ENCODE data around the gene TEDC1.

TEDC1 gene

DNA sequence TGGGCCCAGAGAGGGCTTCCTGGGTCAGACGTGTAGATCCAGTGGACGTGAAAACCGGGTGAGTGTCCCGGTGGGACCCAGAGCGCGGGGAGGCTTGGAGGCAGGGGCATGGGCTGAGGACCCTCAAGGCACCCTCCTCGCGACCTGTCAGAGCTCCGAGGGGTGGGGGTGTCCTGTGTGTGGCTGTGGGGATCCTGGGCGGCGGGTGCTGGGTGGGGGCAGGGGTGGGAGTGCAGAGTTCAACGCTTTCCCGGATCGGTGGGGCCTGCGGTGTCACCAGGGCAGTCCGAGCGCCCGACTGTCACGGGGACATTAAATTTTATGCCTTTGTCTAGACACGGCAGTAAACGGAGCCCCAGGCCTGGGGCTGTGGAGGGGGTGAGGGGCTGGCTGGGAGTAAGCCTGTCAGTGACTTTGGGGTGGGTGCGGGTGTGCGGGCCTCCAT is 36.4 kb downstream of the TEDC1 start:
- no peak for DNase-seq

DNA sequence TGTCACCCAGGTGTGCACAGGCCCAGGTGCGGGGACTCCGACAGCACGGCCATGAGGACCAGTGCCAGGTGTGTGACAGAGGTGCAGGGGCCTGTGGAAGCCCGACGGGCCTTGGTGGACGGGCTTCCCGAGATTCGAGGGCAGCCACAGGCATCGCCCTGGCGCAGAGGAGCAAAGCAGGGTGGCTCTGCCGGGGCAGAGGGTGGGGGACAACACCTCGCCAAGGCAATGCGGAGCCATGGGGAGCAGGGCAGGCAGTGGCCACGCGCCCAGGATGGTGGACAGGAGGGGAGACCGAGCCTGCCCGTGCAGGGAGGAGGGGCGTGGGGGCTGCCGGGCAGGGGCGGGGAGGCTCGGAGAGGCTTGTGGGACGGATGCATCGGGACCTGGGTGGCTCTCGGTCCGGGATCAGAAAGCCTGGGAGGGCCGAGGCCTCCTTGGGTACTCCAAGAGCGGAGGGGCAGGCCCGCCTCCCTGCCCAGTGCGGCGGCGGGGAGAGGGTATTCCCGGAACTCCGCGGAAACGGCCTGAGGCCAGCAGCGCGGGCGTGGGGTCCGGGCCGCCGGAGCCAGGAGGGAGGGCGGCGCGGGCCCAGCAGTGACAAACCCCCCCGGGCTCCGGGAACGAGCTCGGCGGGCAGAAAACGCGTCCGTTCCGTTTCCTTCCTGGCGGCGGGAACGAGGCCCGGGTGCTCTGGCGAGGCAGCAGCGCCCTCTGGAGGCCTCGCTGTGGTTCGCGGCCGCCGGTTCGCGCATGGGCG is 37.0 kb downstream of the TEDC1 start:
- peak; percentile 66 for DNase-seq

DNA sequence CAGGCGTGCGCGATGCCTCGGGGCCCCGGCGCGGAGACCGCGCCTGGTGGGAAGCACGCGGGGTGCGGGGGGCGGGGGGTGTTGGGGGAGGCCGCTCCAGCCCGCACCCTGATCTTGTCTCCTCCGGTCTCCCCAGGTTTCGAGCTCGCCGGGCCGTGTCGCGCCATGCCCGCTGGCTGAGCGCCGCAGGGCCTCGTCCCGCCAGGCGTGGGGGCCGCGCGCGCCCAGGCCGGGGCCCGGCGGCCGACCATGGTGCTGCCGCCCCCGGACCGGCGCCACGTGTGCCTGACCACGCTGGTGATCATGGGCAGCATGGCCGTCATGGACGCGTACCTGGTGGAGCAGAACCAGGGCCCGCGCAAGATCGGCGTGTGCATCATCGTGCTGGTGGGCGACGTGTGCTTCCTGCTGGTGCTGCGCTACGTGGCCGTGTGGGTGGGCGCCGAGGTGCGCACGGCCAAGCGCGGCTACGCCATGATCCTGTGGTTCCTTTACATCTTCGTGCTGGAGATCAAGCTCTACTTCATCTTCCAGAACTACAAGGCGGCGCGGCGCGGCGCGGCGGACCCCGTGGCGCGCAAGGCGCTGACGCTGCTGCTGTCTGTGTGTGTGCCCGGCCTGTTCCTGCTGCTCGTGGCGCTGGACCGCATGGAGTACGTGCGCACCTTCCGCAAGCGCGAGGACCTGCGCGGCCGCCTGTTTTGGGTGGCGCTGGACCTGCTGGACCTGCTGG is 37.7 kb downstream of the TEDC1 start:
- DNase-seq = no peak

DNA sequence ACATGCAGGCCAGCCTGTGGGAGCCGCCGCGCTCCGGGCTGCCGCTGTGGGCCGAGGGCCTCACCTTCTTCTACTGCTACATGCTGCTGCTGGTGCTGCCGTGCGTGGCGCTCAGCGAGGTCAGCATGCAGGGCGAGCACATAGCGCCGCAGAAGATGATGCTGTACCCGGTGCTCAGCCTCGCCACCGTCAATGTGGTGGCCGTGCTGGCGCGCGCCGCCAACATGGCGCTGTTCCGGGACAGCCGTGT is 38.2 kb downstream of the TEDC1 start:
- no peak for DNase-seq

DNA sequence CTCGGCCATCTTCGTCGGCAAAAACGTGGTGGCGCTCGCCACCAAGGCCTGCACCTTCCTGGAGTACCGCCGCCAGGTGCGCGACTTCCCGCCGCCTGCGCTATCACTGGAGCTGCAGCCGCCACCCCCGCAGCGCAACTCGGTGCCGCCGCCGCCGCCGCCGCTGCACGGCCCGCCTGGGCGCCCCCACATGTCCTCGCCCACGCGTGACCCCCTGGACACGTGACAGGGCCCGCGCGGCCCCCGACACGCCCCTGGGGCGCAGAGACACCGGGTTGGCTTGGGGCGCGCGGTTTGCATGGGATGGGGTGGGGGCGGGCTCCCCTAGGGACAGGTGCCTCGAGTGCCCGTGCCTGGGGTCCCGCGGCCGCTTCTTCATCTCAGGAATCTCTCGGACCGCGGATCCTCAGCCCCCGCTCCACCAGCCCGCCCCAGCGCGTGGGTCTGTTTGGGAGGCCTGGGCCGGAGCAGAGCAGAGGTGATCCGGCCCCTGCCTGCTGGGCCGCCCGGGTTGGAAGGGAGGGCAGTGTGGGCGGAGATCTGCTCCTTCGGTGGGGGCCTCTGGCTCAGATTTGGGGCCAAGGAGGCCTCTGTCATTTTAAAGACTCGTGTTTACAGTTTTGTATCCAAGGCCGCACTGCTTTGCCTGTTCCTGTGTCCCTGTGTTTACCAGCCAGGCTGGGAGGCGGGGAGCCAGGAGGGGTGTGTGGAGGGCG is 38.7 kb downstream of the TEDC1 start:
- no peak for DNase-seq

DNA sequence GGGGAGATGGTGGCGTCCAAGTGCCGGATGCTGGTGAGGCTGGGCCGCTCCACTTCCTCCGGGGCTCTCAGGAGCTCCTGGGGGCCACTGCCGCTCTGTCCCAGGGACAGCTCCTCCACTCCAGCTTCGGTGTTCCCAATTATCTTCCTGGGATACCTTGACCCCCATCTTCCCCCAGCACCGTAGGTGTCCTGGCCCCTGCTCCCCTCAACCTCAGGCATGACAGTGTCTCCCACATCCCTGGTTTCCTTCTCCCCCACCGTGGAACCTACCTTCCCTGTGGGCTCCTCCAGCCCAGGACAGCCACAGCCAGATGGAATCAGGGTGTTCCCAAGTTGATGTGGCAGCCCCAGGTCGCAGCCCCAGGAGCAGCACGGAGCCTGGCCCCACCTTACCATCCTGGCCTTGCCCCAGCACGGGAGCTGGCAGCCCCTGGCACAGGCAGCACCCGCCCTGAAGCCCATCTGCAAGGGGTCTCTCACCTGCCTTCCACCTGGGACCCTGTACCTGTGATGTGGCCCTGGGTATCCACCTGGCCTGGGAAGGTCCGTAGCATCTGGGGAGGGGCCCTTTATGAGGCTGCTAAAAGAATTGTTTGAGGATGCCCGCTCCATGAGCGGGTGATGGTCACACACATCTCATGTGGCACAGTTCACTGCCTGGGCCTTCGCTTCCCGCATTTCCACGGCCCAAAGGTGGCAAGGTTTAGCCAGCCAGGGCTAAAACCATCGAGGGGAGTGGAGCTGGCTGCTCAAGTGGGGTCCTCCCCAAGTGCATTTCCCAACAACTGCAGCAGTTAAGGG is 39.4 kb downstream of the TEDC1 start:
- DNase-seq = no peak

DNA sequence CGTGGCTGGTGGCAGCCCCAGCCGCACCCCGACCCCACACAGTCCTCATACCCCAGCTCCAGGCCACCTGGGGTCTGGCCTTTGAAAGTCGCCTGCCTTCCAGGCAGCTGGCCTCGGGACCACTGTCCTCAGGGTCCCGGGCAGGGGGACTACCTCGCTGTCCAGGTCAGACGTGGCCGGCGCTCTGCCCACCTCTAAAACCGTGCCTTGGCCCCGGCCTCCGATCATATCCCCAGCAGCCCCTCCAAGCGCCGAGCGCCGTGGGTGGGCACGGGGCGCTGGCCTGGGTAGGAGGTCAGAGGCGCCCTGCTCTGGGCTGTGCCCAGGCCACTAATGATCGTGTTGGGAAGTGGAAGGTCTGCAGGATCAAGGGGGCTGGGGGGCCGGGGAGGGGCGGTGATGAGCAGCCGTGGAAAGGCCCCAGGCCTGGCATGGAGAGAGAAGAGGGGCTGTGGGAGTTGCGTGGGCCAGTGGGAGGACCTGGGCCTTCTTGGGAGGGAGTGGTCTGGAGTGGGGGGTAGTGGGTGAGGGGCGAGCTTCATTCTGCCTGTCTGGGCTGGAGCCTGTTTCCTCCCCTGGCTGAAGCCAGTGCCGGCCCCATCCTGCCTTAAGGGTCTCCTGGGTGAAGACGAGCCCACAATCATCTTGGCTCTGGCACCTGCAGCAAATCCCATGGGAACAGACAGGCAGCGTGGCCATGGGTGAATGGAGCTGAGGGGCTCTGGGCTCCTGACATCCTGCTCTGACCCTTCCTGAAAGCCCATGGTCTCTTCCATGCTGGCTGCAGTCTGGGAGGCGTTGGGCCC is 40.2 kb downstream of the TEDC1 start:
- DNase-seq = no peak

DNA sequence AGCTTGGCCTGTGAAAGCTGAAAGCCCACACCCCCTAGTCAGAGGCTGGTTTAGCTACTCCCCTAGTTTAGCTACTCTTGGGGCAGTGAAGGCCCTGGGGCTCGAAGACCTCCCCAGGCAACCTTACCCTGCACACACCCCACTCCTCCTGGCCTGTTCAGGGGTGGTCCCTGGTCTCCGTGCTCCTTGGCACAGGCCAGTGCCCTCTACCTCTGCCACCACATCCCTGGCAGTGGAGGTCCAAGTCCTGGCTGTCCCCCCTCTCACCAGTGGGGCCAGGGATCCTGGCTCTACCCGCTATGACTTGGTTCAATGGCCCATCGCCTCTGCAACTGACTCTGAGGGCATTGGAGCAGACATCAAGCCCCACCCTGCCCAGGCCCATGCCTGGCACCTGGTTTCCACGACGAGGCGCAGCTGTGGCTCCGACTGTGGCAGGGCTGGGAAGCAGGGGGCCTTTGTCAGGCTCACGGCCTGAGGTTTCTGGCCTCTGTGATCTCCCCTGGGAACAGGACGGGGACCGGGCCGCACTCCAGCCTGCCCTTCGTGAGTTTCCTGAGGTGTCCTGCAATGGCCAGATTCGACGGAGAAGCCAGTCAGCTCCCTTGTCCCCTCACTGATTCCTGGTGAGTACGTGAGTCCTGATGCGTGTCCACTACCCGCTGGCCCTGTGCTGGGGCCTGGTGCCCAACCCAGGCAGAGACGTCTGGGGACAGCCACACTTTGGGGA is 41.0 kb downstream of the TEDC1 start:
- DNase-seq = no peak

DNA sequence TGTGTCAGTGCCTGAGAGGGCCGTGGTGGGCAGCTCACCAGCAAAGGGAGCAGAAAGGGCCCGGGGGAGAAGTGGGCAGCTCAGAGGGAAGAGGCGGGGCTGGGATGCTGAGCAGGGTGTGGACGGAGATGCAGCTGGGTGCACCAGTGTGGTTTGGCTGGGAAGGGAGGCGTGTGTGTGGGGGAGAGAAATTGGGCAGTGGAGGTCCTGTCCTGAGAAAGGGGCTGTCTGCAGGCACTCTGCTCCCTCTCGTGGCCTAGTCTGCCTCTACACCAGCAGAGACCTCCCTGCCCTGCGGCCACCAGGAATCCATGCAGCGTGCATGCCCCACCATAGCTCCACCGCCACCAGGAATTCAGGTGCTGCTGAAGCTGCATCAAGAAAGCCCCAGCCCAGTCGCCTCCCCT is 41.7 kb downstream of the TEDC1 start:
- no peak for DNase-seq

DNA sequence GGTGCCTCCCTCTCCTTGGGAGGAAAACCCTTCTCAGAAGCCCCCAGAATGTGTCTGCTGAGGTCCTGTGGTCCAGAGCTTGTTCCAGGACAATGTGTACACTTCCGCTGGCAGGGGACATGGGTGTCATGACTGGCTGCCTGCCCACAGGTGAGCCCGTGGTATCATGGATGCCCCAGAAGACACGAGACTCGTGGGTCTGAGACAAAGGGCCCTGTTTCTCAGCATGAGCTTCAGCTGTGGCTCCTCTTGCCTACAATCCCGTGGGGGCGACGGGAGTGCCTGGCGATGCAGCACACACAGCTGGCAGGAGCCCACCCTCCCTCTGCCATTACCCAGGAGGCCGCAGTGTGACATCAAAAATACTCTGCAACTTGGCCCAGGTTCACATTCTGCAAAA is 42.3 kb downstream of the TEDC1 start:
- DNase-seq = no peak

DNA sequence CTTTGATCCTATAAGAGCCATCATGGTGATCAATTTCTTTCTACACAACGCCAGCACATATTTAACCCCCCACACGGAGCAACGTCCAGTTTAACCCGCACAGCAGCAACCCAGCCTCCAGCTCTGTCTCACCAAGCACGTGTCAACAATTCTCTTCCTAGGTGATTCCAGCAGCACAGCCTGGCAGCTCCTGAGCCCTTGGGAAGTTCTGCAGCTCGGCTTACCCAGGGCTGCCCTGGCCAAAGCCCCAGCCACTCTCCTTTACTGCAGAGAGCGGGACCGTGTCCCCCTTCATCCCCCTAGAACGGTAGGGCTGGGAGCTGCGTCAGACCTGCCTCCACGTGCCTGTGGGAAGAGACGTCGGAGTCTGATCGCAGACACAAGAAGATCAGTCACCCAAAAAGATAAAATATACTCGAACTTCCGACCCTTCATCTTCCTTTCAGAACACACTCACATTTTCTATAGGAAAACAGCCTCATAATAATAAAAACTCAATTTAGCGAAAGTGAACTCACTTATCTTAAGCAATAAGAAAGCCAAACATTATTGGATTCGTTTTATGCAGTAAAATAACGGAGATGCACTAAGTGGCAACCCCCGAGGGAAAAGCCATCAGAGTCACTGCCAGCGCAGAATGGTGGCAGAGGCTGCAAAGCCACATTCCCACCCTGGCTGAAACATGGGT is 42.9 kb downstream of the TEDC1 start:
- no peak for DNase-seq

DNA sequence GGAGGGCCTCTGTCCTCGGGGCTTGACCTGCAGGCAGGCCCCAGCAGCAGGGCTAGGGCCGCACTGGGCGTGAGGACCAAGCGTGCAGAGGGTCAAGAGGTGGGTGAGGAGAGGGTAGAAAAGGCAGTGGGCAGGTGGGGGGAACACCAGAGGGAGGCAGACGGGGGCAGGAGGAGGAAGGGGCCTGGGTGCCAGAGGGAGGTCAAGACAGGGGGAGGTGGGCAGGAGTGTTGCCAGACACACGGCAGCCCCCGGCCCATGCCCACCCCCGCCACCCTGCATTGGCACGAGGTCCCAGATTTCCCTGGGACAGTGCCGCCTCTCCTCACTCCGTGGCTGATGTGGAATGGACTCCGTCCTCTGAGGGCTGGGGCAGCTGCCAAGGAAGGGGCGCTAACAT is 43.5 kb downstream of the TEDC1 start:
- DNase-seq = no peak

DNA sequence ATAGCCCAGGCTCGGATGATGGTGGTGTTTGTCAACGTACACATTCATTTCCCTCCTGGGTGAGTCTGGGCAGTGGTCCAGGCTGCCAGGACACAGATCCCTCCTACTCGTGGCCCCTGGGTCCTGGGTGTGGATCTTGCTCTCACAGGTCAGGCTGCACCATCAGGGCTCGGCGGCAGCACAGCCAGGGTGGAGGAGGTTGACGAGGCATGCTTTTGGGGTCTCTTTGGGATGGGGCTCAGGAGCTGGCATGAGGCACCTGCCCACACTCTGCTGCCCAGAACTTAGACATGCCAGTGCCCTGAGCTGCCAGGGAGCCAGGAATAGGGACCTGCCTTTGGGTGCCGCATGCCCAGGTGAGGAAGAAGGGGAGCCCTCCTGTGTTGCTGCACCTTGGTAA is 45.0 kb downstream of the TEDC1 start:
- DNase-seq = no peak

DNA sequence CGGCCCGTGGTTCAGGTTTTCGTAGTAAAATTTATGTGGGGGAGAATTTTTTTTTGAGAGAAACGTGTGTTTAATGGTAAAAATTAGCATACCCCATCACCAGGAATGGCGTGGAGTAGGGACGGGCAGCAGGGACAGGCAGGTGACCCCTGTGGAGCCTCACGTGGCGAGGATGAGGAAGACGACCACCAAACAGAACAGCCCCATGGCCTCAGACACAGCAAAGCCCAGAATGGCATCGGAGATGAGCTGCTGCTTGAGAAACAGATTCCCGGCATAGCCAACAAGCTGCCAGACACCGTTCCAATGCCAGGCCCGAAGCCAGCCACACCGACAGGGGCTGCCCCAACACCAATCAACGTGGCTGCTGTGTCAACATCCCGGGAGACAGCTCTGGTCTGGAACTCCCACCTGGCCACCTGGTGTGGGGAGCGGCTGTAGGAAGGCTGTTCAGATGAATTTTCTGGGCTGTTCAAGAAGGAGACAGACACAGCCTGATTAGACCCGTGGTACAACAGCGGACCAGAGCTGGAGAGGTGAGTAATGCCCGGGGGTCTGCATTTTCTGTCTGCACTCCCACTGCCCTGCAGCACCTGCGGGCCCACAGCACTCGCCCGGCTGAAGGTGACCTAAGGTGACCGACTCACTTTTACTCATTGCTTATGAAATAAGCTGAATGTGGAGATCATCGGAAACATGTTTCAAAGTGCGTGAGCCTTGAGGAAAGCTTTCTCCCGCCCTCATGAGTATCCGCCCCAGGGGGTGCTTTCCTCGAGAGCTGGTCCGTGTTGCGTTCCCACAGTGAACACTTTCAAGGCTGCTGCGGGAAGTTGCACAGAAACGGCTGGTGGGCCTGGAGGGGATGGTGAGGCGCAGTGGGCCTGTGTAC is 45.9 kb downstream of the TEDC1 start:
- DNase-seq = no peak

DNA sequence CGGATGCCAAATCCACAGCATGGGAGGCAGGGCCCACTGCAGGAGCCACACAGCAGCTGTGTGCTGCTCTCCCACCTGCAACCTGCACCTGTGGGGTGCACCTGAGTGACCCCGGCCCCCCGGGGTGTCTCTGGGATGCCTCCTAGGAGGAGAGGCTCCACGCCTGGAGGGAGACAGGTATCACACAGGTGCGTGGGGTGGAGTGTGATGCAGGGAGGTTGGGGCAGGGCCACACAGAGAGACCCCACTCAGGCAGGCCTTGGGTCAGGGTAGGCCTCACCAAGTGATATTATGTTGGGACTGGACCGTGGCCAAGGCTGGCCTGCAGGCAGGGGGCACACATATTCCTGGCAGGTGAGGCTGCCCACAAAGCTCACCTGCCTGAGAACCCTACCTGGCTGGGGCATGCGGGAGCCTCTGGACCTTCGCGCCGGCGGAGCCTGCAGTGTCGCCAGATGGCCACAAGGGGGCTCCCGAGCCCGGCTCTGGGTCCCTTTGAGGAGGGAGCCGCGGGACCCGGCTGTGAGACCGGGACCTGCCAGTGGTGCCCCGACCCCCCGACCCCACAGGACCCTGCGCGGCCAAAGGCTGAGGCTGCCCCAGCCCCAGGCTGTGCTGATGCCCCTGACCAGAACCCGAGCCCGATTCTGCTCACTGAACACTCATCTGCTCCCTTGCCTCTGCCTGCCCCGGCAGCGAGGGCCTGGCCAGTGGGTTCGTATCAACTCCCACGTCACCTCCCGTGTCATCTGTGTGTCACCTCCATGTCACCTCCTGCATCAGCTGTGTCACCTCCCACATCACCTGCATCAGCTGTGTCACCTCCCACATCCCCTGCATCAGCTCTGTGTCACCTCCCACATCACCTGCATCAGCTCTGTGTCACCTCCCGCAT is 46.8 kb downstream of the TEDC1 start:
- peak; percentile 49 for DNase-seq

DNA sequence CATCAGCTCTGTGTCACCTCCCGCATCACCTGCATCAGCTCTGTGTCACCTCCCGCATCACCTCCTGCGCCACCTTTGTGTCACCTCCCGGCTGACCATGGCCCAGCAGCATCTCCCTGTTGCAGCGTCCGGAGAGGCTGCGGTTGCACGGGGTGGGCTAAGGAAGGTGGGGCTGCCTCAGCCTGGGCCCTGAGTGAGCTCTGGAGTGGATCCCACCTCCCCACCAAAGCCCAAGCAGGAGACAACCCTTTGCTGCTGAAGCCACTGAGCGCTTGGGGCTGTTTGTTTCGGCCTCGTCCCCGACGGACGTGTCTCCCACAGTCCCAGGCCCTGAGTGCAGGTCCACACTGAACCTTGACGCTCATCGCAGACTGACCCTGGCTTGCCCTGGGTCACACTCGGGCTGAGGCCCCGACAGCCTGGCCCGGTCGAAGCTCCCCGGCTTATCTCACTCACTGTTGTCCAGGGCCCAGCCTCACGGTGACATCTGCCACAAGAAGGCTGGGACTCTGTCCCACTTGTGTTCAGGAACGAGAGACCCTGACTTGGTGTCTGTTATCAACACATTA is 47.5 kb downstream of the TEDC1 start:
- no peak for DNase-seq

DNA sequence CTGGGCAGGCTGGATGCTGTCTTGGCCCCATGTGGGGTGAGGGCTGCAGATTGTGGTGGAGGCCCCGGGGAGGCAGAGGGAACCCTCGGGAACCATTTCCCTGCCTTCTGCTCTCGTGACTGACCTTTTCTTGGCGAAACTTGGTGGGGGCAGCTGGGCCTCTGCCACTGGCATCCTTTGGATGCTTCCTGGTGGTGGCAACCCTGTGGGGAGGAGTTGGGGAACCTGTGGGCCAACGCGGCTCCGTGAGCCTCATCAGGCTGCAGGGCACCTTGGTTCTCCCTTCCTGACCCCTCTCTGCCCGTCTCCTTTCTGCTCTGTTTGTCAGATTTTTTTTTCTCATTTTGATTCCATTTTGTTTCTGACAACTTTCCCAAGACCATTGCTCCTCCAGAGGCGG is 49.8 kb downstream of the TEDC1 start:
- DNase-seq = no peak

DNA sequence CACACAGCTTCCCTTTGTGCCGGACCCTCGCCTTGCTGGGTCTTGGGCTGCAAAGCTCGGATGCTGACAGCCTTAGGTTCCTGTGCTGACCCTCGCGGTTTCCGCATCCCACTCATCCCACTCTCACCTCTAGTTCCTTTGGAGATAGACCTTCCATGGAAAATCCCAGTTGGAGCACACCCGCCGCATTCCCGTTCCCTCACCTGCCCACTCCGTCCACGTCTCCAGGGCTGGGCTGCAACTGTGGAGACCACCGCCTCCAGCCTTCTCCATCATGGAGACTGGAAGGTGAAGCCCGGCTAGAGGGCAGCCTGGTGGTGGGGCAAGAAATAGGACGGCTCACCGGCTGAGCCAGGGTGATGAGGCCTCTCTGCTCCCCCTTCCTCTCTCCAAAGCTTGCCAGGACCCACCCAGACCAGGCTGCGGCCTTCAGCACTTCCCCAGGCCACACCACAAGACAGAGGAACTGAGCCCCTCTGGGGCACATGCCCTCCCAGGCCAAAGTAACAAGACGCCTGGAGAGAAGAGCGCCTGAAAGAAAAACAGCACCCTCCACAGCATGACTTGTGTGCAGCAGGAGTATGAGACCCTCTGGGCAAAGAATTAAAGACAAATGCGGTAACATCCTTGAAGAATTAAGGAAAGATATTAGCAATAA is 50.3 kb downstream of the TEDC1 start:
- no peak for DNase-seq
